HFFc6 (cell line): ENCODE measurements around the gene MCM5. TPM values are rescaled to one million over a fixed set of nuclear protein-coding genes. Genes with fewer than 3 reads are reported as not detected.

Experiments
- DNase-seq: peaks from one replicate; pipeline ENCODE4 v3.0.0-alpha.2; 2018
- H3K27ac Mint-ChIP-seq: 2 replicates; pipeline ENCODE4 v1.8.0; 2020; ENCODE audit warnings: mild to moderate bottlenecking, mixed read lengths
- H3K27me3 Mint-ChIP-seq: 2 replicates; pipeline ENCODE4 v1.8.0; 2021; ENCODE audit warnings: mild to moderate bottlenecking, moderate library complexity, mixed read lengths; ENCODE audit not compliant: insufficient read depth
- H3K36me3 Mint-ChIP-seq: 2 replicates; pipeline ENCODE4 v1.8.0; 2021; ENCODE audit warnings: low read depth, mixed read lengths
- H3K4me1 Mint-ChIP-seq: 2 replicates; pipeline ENCODE4 v1.8.0; 2020; ENCODE audit warnings: low read depth, mixed read lengths
- H3K4me3 Mint-ChIP-seq: 2 replicates; pipeline ENCODE4 v1.8.0; 2020; ENCODE audit warnings: mild to moderate bottlenecking, moderate library complexity, mixed read lengths
- H3K9me3 Mint-ChIP-seq: 2 replicates; pipeline ENCODE4 v1.8.0; 2020; ENCODE audit warnings: mild to moderate bottlenecking, mixed read lengths
- CTCF ChIP-seq: fragments of 200-600 bp; sonication (generic); IDR thresholded peaks from 2 replicates; pipeline ENCODE4 v1.5.0; 2021; ENCODE audit warnings: antibody characterized with exemption, mild to moderate bottlenecking
- long read RNA-seq: library from polyadenylated mRNA; unstranded; transcript quantifications from one replicate; pipeline ENCODE4 v2.0.0, GENCODE V29; 2019
- total RNA-seq, 6 experiments: library from RNA; stranded (reverse); fragmentation: NEBNext Ultra II Directional; extraction: Animal tissue kit (Norgen Biotek cat#: 25700); gene quantifications; 2 replicates in 1 of 6; 3 replicates in 5 of 6; pipeline ENCODE4 v1.2.3, GENCODE V29; 2021

MCM5 gene
- 10 to 100 TPM; 41.1 to 96.3 (median 79.9) TPM for total RNA-seq
- long read RNA-seq, transcript MCM5-201 (17 exons, 3,534 nt) = major isoform, 64 of 69 reads
- long read RNA-seq, partial matches to known transcripts = 4 of 69 reads
- long read RNA-seq, other reads (novel, unspliced or antisense) = 1 of 69 reads

- H3K4me1 Mint-ChIP-seq = peaks cover 26% of the 10 kb centered on the region
- peak within 1 kb of the TSS; percentile 98 for H3K4me3 Mint-ChIP-seq
- 0 out of 2 replicates have a peak, but pooled peaks cover 2% of the 10 kb centered on the region for H3K27me3 Mint-ChIP-seq
- DNase-seq = peak; percentile 97
- no peak for TF ChIP-seq CTCF
- H3K27ac Mint-ChIP-seq = peak within 1 kb of the TSS; percentile 93
- peaks cover 6% of the 10 kb centered on the region for H3K36me3 Mint-ChIP-seq
- no peaks in the 10 kb centered on the region for H3K9me3 Mint-ChIP-seq
Observed at GRCh38 chr22:35399678-35400500, at the start of gene MCM5. Gene MCM5, plus strand, starts transcription at chr22:35400140. Its CDS starts 299 bp downstream, at chr22:35400439.

GRCh38 chr22:35350539-35351503, 49.1 kb upstream of the MCM5 start:
- DNase-seq = peak; percentile 91
- TF ChIP-seq CTCF = peak; percentile 95
- peaks cover 17% of the 10 kb centered on the region for H3K4me1 Mint-ChIP-seq
- H3K27ac Mint-ChIP-seq = peak overlapping the region; percentile 90
- H3K9me3 Mint-ChIP-seq = no peaks in the 10 kb centered on the region
- no peaks in the 10 kb centered on the region; the same call in none of the 2 replicates for H3K27me3 Mint-ChIP-seq
- peak overlapping the region; percentile 94 for H3K4me3 Mint-ChIP-seq
- H3K36me3 Mint-ChIP-seq = no peaks in the 10 kb centered on the region

GRCh38 chr22:35352214-35353111, 47.5 kb upstream of the MCM5 start:
- no peak overlapping the region; the same call in 1 of the 2 replicates for H3K4me3 Mint-ChIP-seq
- no peaks in the 10 kb centered on the region for H3K36me3 Mint-ChIP-seq
- DNase-seq = no peak
- H3K4me1 Mint-ChIP-seq = peaks cover 23% of the 10 kb centered on the region
- peaks cover 4% of the 10 kb centered on the region for H3K27me3 Mint-ChIP-seq
- H3K9me3 Mint-ChIP-seq = 0 out of 2 replicates have a peak, but pooled peaks cover under 1% of the 10 kb centered on the region
- TF ChIP-seq CTCF = peak; percentile 36
- no peak overlapping the region for H3K27ac Mint-ChIP-seq

GRCh38 chr22:35353318-35353717, 46.6 kb upstream of the MCM5 start:
- no peak overlapping the region for H3K27ac Mint-ChIP-seq
- TF ChIP-seq CTCF = no peak
- peaks cover 31% of the 10 kb centered on the region for H3K4me1 Mint-ChIP-seq
- DNase-seq = no peak
- H3K36me3 Mint-ChIP-seq = no peaks in the 10 kb centered on the region
- H3K9me3 Mint-ChIP-seq = peaks cover 5% of the 10 kb centered on the region; the same call in 1 of the 2 replicates
- H3K4me3 Mint-ChIP-seq = no peak overlapping the region
- peaks cover 4% of the 10 kb centered on the region for H3K27me3 Mint-ChIP-seq
